ENCODE results near the gene CD74. TPM values are rescaled to one million over a fixed set of nuclear protein-coding genes. Genes with fewer than 3 reads are reported as not detected.

CD74 gene
- 45.9 and 48.6 TPM in 2 replicates for total RNA-seq (2021; fragmentation: NEBNext Ultra II Directional; extraction: Animal tissue kit (Norgen Biotek cat#: 25700))
- 61.0 and 61.8 TPM in 2 replicates for polyA plus RNA-seq (2011; rRNA removed)
- polyA plus RNA-seq (2011; cell fraction: cytosol; rRNA removed) = 32.2 TPM
- 47.9 TPM for polyA plus RNA-seq (2011; cell fraction: nucleus; rRNA removed)
- 52.7 to 98.5 TPM (median 93.0 TPM) in 4 replicates for polyA plus RNA-seq (2012, experiment 1 of 2)
- 84.1 TPM for polyA plus RNA-seq (2012, experiment 2 of 2)
- polyA plus RNA-seq (2013, experiment 1 of 2) = 152 TPM
- 192 TPM for polyA plus RNA-seq (2013, experiment 2 of 2)
- polyA minus RNA-seq (2011; rRNA and poly(A)+ RNA removed) = 25.9 and 26.9 TPM in 2 replicates
- polyA minus RNA-seq (2011; cell fraction: cytosol; rRNA and poly(A)+ RNA removed) = 37.9 TPM
- 26.2 TPM for polyA minus RNA-seq (2011; cell fraction: nucleus; rRNA and poly(A)+ RNA removed)
- long read RNA-seq, experiment 1, transcript CD74-202 (8 exons, 1,449 nt) = major isoform, 34 of 54 reads
- long read RNA-seq, experiment 1, partial matches to known transcripts = 9 of 54 reads
- long read RNA-seq, experiment 1, other reads (novel, unspliced or antisense) = 10 of 54 reads
- long read RNA-seq, experiment 2, transcript CD74-202 (8 exons, 1,449 nt) = major isoform, 51 of 55 reads
- long read RNA-seq, experiment 2, partial matches to known transcripts = 2 of 55 reads
- long read RNA-seq, experiment 2, other reads (novel, unspliced or antisense) = 1 of 55 reads

- Histone ChIP-seq H3K9me3 (ENCODE audit: insufficient read depth in 2 of 2, low read depth in 1 of 2, low read length in 1 of 2) (no peaks in the 10 kb centered on the region), H4K5ac (ENCODE audit: insufficient read length, low read depth, low read length) (peak within 1 kb of the TSS; percentile 11), H2BK15ac (ENCODE audit: low read length) (peak within 1 kb of the TSS; percentile 93), H3K27ac (ENCODE audit: low read depth, low read length) (peak within 1 kb of the TSS; percentile 3; the same call in 1 of the 2 replicates), H3K9ac (replicated peaks in 1 of 4; ENCODE audit: extremely low read depth in 1 of 4, low read depth in 3 of 4, low read length in 3 of 4) (peak within 1 kb of the TSS in 2 of 4 experiments; percentile 27 to 38; a peak in 4 of 7 replicates), H2AFZ (ENCODE audit: low read length) (peak within 1 kb of the TSS; percentile 100), H3K79me2 (ENCODE audit: control insufficient read depth in 1 of 2, insufficient read depth in 2 of 2, low read length in 2 of 2) (no peaks in the 10 kb centered on the region), H3K56ac (replicated peaks; ENCODE audit: insufficient read length, low read depth, low read length) (no peak within 1 kb of the TSS), H4K20me1 (replicated peaks in 1 of 2; ENCODE audit: control insufficient read depth in 1 of 2, insufficient read depth in 2 of 2, low read length in 2 of 2) (no peaks in the 10 kb centered on the region), H3K23me2 (ENCODE audit: low read depth, low read length) (peaks cover 3% of the 10 kb centered on the region), H3K4me3 (ENCODE audit: extremely low read depth in 1 of 4, insufficient read depth in 2 of 4, low read depth in 3 of 4, low read length in 4 of 4) (peak within 1 kb of the TSS; percentile 22 to 56 (median 40)), H2AK5ac (ENCODE audit: low read depth, low read length) (no peak within 1 kb of the TSS), H3K36me3 (ENCODE audit: control insufficient read depth in 2 of 4, insufficient read depth in 4 of 4, low read length in 3 of 4) (no peaks in the 10 kb centered on the region), H3K4me2 (ENCODE audit: insufficient read depth in 1 of 2, low read depth in 2 of 2, low read length in 2 of 2) (peak within 1 kb of the TSS; percentile 65 to 75), H2BK120ac (replicated peaks; ENCODE audit: low read depth, low read length) (no peak within 1 kb of the TSS), H3K4me1 (replicated peaks in 1 of 4; ENCODE audit: control insufficient read depth in 3 of 4, insufficient read depth in 4 of 4, low read length in 3 of 4) (peaks cover 8 to 27% (median 13%) of the 10 kb centered on the region in 4 experiments), H3K27me3 (replicated peaks in 1 of 4; ENCODE audit: control insufficient read depth in 3 of 4, extremely low read depth in 1 of 4, insufficient read depth in 3 of 4, low read length in 3 of 4) (no peaks in the 10 kb centered on the region), H3K4ac (replicated peaks; ENCODE audit: insufficient read length, low read depth, low read length) (no peak within 1 kb of the TSS), H3K14ac (ENCODE audit: insufficient read length) (no peak within 1 kb of the TSS), H2BK12ac (ENCODE audit: low read depth, low read length) (no peak within 1 kb of the TSS; the same call in 1 of the 2 replicates), H3K79me1 (ENCODE audit: low read depth, low read length) (no peaks in the 10 kb centered on the region; the same call in 1 of the 2 replicates), H4K8ac (ENCODE audit: extremely low read depth, insufficient read depth, low read length) (peak within 1 kb of the TSS; percentile 95; the same call in 1 of the 2 replicates), H3K18ac (ENCODE audit: extremely low read depth, low read length) (peak within 1 kb of the TSS; percentile 56), H4K91ac (replicated peaks; ENCODE audit: insufficient read length, low read length) (no peak within 1 kb of the TSS), H3K23ac (ENCODE audit: insufficient read length) (no peak within 1 kb of the TSS), H2BK20ac (ENCODE audit: low read length) (no peak within 1 kb of the TSS), H2BK5ac (ENCODE audit: low read depth, low read length) (0 out of 2 replicates have a peak within 1 kb of the TSS, but pooled peaks have one; percentile 18)
- DNase-seq (ENCODE audit: low read depth in 1 of 2, low spot score in 2 of 2) (peak in 1 of 2 experiments; percentile 84), FAIRE-seq (no peak)
- 24% methylated on average over 20 of the region's 20 CpGs; no CpG with 5 or more reads in 1 of the 2 experiments for WGBS, 2 experiments (ENCODE audit: extremely low coverage in 1 of 2, insufficient coverage in 1 of 2, insufficient read length in 1 of 2, insufficient replicate concordance in 2 of 2, low coverage in 1 of 2, low lambda C conversion rate in 2 of 2, missing lambda C conversion rate in 1 of 2)
- ChIA-PET CTCF (ENCODE audit: partially characterized antibody) (interaction anchor here (0.6 to 4.4 kb wide), 5 partner anchors 14 to 26 kb away, joined by 3 to 43 read pairs (median 4); no protein-coding TSS in a partner anchor), POLR2A (ENCODE audit: partially characterized antibody) (interaction anchor here (0.7 to 4.8 kb wide), 15 partner anchors 10 to 37 kb away, joined by 3 to 30 read pairs (median 4); partner anchors contain the start of gene RPS14)
- TF ChIP-seq CHD1 (IDR thresholded peaks at IDR 0.05; ENCODE audit: low read depth, low read length) (no peak), CHD2 (IDR thresholded peaks at IDR 0.05; ENCODE audit: low read length) (peak; percentile 72), CTBP2 (IDR thresholded peaks at IDR 0.05; ENCODE audit: borderline replicate concordance, insufficient read depth, insufficient read length, low read length) (no peak), EP300 (IDR thresholded peaks at IDR 0.05; ENCODE audit: borderline replicate concordance in 1 of 2, low read depth in 2 of 2, low read length in 2 of 2) (no peak), RBBP5 (IDR thresholded peaks at IDR 0.05; ENCODE audit: borderline replicate concordance, low read depth, low read length) (no peak), KDM5A (IDR thresholded peaks at IDR 0.05; ENCODE audit: low read length) (no peak), CBX8 (IDR thresholded peaks at IDR 0.05; ENCODE audit: borderline replicate concordance, low read depth, low read length) (no peak)
Measured at GRCh38 chr5:150412319-150413175, at the start of gene CD74. CD74 (minus strand) TSS chr5:150412910; CDS start chr5:150412749, 161 bp downstream.
